Activated gamma-delta T cell (primary cell): ENCODE results near the gene FGF11.
"Not testable (repeated sequence)": the region's sequence is repeated elsewhere in the genome, so short reads cannot be mapped to it uniquely, and the experiment has no call there.

Experiments
- DNase-seq: peaks from one replicate; lab custom pipeline; 2025; lab: John Stamatoyannopoulos, UW

Gene FGF11

GRCh38 chr17:7462474-7463371, 23.4 kb downstream of the FGF11 start:
- DNase-seq: no peak

GRCh38 chr17:7463372-7463846, 24.1 kb downstream of the FGF11 start:
- no peak for DNase-seq

GRCh38 chr17:7464081-7464480, 24.8 kb downstream of the FGF11 start:
- DNase-seq: no peak

- DNase-seq: no peak
Measured at GRCh38 chr17:7465597-7466275, 26.4 kb downstream of the FGF11 start.

- DNase-seq: no peak
Measured at GRCh38 chr17:7466318-7466638, 27.0 kb downstream of the FGF11 start.

- DNase-seq: no peak
Measured at GRCh38 chr17:7466639-7467341, 27.5 kb downstream of the FGF11 start.

- no peak for DNase-seq
Measured at GRCh38 chr17:7467498-7467897, 28.2 kb downstream of the FGF11 start.

GRCh38 chr17:7468290-7468689, 29.0 kb downstream of the FGF11 start:
- DNase-seq: no peak

GRCh38 chr17:7468804-7469389, 29.6 kb downstream of the FGF11 start:
- DNase-seq: no peak

GRCh38 chr17:7469843-7470242, 30.5 kb downstream of the FGF11 start:
- DNase-seq: not testable (repeated sequence)

- not testable (repeated sequence) for DNase-seq
Measured at GRCh38 chr17:7470457-7470973, 31.2 kb downstream of the FGF11 start.

GRCh38 chr17:7471729-7472128, 32.4 kb downstream of the FGF11 start:
- DNase-seq: no peak

- DNase-seq: not testable (repeated sequence)
Measured at GRCh38 chr17:7474767-7475166, 35.5 kb downstream of the FGF11 start.

- DNase-seq: no peak
Measured at GRCh38 chr17:7475764-7476422, 36.6 kb downstream of the FGF11 start.

- DNase-seq: no peak
Measured at GRCh38 chr17:7476494-7476893, 37.2 kb downstream of the FGF11 start.

- DNase-seq: no peak
Measured at GRCh38 chr17:7476951-7477350, 37.6 kb downstream of the FGF11 start.

- no peak for DNase-seq
Measured at GRCh38 chr17:7477392-7478275, 38.3 kb downstream of the FGF11 start.

GRCh38 chr17:7478276-7479212, 39.2 kb downstream of the FGF11 start:
- peak; percentile 70 for DNase-seq
